ENCODE data around the gene GP1BA.
A peak's percentile ranks its signal among the peaks of the same experiment; 100 is the strongest.

GP1BA gene

GRCh38 chr17:4969551-4970173 lies 37.6 kb downstream of the GP1BA start:
- Histone ChIP-seq H2AFZ (ENCODE audit: low read depth, low read length) (no peak overlapping the region), H3K36me3 (ENCODE audit: insufficient read depth, low read length) (peaks cover 3% of the 10 kb centered on the region), H3K4me3 (ENCODE audit: low read length) (peak overlapping the region; percentile 92)

DNA sequence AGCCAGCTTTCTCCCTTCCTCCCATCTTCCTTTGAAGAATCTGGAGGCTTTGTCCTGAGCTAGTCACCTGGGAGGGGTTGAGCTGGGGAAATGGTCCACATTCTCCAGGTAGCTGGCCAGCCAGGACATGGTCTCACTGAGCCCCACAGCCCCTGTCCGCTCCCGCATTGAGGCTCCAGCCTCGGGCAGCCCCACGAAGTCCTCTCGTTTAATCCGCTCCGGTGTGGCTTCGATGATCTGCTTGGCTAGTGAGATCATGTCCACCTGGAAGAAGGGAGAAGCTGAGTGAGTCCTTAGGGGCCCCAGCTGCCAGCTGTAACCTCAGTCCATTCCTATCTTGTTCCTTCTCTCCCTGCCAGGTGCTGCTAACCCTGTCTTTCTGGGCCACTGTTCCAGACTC lies 38.2 kb downstream of the GP1BA start:
- no peak overlapping the region for H2AFZ ChIP-seq (ENCODE audit: low read depth, low read length)
- no peaks in the 10 kb centered on the region for H3K9me3 ChIP-seq (ENCODE audit: low read length)
- H3K4me3 ChIP-seq (ENCODE audit: low read length), result no peak overlapping the region
- peaks cover 20% of the 10 kb centered on the region for H3K4me1 ChIP-seq (ENCODE audit: insufficient read depth, low read length)
- no peaks in the 10 kb centered on the region for H3K27me3 ChIP-seq (ENCODE audit: insufficient read depth, low read length)
- H3K36me3 ChIP-seq (ENCODE audit: insufficient read depth, low read length), result peaks cover 3% of the 10 kb centered on the region

More at GRCh38 chr17:4969551-4970173, 37.6 kb downstream of the GP1BA start:
- no peaks in the 10 kb centered on the region for H3K9me3 ChIP-seq (ENCODE audit: low read length)
- no peaks in the 10 kb centered on the region for H3K27me3 ChIP-seq (ENCODE audit: insufficient read depth, low read length)
- H3K4me1 ChIP-seq (ENCODE audit: insufficient read depth, low read length), result peaks cover 20% of the 10 kb centered on the region

GRCh38 chr17:4971826-4972225 lies 39.7 kb downstream of the GP1BA start:
- Histone ChIP-seq H3K9me3 (ENCODE audit: low read length) (no peaks in the 10 kb centered on the region), H3K4me3 (ENCODE audit: low read length) (no peak overlapping the region), H3K4me1 (ENCODE audit: insufficient read depth, low read length) (peaks cover 16% of the 10 kb centered on the region), H3K27me3 (ENCODE audit: insufficient read depth, low read length) (no peaks in the 10 kb centered on the region), H3K36me3 (ENCODE audit: insufficient read depth, low read length) (peaks cover 3% of the 10 kb centered on the region), H2AFZ (ENCODE audit: low read depth, low read length) (no peak overlapping the region)

DNA sequence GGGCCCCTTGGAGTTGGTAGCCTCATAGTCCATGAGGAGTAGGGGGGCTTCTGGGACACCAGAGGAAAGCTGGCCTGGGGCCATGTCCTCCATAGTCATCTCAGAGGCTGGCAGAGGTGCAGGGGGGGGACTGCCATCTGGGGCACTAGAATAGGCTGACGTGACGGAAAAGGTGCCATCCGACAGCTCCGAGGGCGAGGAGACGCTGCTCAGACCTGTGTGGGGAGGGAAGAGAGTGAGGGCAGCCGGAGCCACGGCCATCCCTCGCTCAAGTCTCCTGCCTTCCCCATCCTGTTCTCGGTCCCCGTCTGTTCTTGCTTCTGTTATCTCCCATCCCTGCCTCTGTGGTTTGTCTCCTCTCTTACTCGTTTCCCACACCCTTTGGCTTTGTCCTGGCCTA lies 40.2 kb downstream of the GP1BA start:
- no peak overlapping the region for H2AFZ ChIP-seq (ENCODE audit: low read depth, low read length)
- H3K36me3 ChIP-seq (ENCODE audit: insufficient read depth, low read length), result peaks cover 3% of the 10 kb centered on the region
- peaks cover 16% of the 10 kb centered on the region for H3K4me1 ChIP-seq (ENCODE audit: insufficient read depth, low read length)
- no peaks in the 10 kb centered on the region for H3K9me3 ChIP-seq (ENCODE audit: low read length)
- no peak overlapping the region for H3K4me3 ChIP-seq (ENCODE audit: low read length)
- no peaks in the 10 kb centered on the region for H3K27me3 ChIP-seq (ENCODE audit: insufficient read depth, low read length)

DNA sequence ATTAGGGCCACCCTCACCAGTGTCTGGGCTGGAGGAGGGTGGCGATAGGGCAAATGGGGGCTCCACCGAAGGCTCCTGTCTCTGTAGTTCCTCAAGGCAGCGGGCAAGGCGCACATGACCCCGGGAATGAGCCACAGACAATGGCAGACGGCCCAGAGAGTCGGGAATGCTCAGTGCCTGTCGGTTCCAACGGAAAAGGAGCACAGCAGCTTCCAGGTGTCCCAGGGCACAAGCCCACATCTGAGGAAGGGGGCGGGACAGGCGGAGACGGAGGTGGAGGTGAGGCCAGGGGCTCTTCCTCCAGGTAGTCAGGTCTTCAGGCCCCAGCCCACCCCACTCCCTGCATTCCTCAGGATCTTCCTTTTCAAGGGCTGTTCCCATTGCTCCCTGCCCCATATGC lies 40.7 kb downstream of the GP1BA start:
- H3K4me3 ChIP-seq (ENCODE audit: low read length), result no peak overlapping the region
- H3K27me3 ChIP-seq (ENCODE audit: insufficient read depth, low read length), result no peaks in the 10 kb centered on the region
- no peak overlapping the region for H2AFZ ChIP-seq (ENCODE audit: low read depth, low read length)
- peaks cover 16% of the 10 kb centered on the region for H3K4me1 ChIP-seq (ENCODE audit: insufficient read depth, low read length)
- no peaks in the 10 kb centered on the region for H3K9me3 ChIP-seq (ENCODE audit: low read length)
- peaks cover 3% of the 10 kb centered on the region for H3K36me3 ChIP-seq (ENCODE audit: insufficient read depth, low read length)

DNA sequence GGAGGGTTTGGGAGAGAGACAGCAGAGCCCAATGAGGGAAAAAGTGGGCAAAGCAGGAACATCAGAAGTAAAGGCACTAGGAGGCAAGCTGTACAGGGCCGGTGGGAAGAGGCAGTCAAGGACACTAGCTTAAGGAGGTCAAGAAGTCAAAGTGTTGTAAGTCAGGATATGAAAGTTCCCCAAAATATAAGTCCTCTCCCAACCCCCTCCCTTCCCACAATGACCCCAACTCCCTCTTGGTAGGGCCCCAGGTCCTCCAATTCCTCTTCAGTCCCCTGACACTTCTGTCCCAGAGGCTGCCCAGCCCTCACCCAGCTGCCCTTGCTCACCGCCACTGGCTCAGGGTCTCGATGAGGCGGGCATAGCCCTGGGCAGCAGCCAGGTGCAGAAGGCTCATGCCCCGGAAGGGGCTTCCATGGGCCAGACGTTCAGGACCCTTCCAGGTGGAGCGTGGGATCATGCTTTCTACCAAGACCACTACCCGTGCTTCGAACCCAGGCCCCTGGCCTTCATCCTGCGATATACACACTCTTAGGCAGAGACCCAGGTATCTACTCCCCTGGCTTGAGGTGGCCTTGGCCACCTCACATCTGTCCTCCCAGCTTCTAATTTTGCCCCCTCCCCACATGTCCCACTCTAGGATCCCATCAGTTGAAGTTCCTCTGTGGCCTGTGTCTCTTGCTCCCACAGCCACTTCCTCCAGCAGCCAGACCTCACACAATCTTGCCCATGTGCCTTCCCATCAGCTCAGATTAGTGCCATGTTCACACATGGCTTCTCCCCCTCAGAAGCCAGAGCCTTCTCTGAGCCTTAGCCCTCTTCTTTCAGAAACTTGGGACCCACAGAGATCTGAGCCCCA lies 41.4 kb downstream of the GP1BA start:
- Histone ChIP-seq H2AFZ (ENCODE audit: low read depth, low read length) (no peak overlapping the region), H3K36me3 (ENCODE audit: insufficient read depth, low read length) (peaks cover 3% of the 10 kb centered on the region), H3K27me3 (ENCODE audit: insufficient read depth, low read length) (no peaks in the 10 kb centered on the region), H3K4me3 (ENCODE audit: low read length) (no peak overlapping the region), H3K4me1 (ENCODE audit: insufficient read depth, low read length) (peaks cover 13% of the 10 kb centered on the region), H3K9me3 (ENCODE audit: low read length) (no peaks in the 10 kb centered on the region)

GRCh38 chr17:4974115-4974670 lies 42.1 kb downstream of the GP1BA start:
- no peak overlapping the region for H2AFZ ChIP-seq (ENCODE audit: low read depth, low read length)
- no peaks in the 10 kb centered on the region for H3K9me3 ChIP-seq (ENCODE audit: low read length)
- peaks cover 3% of the 10 kb centered on the region for H3K36me3 ChIP-seq (ENCODE audit: insufficient read depth, low read length)
- no peaks in the 10 kb centered on the region for H3K27me3 ChIP-seq (ENCODE audit: insufficient read depth, low read length)
- H3K4me3 ChIP-seq (ENCODE audit: low read length), result no peak overlapping the region
- peaks cover 9% of the 10 kb centered on the region for H3K4me1 ChIP-seq (ENCODE audit: insufficient read depth, low read length)

- no peaks in the 10 kb centered on the region for H3K27me3 ChIP-seq (ENCODE audit: insufficient read depth, low read length)
- no peaks in the 10 kb centered on the region for H3K9me3 ChIP-seq (ENCODE audit: low read length)
- no peaks in the 10 kb centered on the region for H3K36me3 ChIP-seq (ENCODE audit: insufficient read depth, low read length)
- no peak overlapping the region for H2AFZ ChIP-seq (ENCODE audit: low read depth, low read length)
- no peak overlapping the region for H3K4me3 ChIP-seq (ENCODE audit: low read length)
- H3K4me1 ChIP-seq (ENCODE audit: insufficient read depth, low read length), result no peaks in the 10 kb centered on the region
Measured at GRCh38 chr17:4978726-4979125, 46.6 kb downstream of the GP1BA start.

DNA sequence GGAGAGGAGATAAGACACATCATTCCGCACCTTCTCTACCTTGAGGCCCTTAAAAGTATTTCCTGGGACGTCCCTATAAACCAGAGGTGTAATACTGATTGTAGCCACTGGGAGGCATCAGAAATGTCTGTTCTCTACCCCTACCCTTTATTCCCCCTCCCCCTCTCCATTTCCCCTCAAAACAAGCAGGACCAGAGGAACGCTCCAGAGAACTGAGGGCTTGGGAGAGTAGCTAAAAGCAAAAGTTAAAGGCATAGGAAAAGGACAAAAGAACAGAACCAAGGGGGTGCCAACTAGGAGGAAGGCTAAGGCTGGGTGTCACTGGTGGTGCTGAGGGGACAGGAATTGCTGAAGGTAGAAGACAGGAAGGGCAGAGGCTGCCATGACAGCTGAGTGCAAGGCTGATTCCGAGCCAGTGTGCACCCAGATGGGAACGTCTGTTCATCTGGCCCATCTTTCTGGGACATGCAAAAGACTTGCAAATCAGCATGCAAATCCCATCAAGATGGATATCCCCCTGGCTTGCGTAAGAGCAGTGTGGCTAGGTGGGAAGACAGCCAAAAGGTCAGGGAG lies 48.7 kb downstream of the GP1BA start:
- Histone ChIP-seq H3K4me1 (ENCODE audit: insufficient read depth, low read length) (no peaks in the 10 kb centered on the region), H3K36me3 (ENCODE audit: insufficient read depth, low read length) (no peaks in the 10 kb centered on the region), H3K9me3 (ENCODE audit: low read length) (no peaks in the 10 kb centered on the region), H2AFZ (ENCODE audit: low read depth, low read length) (no peak overlapping the region), H3K27me3 (ENCODE audit: insufficient read depth, low read length) (no peaks in the 10 kb centered on the region), H3K4me3 (ENCODE audit: low read length) (no peak overlapping the region)

GRCh38 chr17:4982305-4982704 lies 50.2 kb downstream of the GP1BA start:
- no peaks in the 10 kb centered on the region for H3K9me3 ChIP-seq (ENCODE audit: low read length)
- no peaks in the 10 kb centered on the region for H3K36me3 ChIP-seq (ENCODE audit: insufficient read depth, low read length)
- no peak overlapping the region for H2AFZ ChIP-seq (ENCODE audit: low read depth, low read length)
- no peak overlapping the region for H3K4me3 ChIP-seq (ENCODE audit: low read length)
- no peaks in the 10 kb centered on the region for H3K4me1 ChIP-seq (ENCODE audit: insufficient read depth, low read length)
- peaks cover 2% of the 10 kb centered on the region for H3K27me3 ChIP-seq (ENCODE audit: insufficient read depth, low read length)

Data from neuron (in vitro differentiated cells).